ENCODE data around the gene CGNL1.

Gene CGNL1

GRCh38 chr15:57457726-57458125 is 81.4 kb downstream of the CGNL1 start:
- TF ChIP-seq, protein P1, sequence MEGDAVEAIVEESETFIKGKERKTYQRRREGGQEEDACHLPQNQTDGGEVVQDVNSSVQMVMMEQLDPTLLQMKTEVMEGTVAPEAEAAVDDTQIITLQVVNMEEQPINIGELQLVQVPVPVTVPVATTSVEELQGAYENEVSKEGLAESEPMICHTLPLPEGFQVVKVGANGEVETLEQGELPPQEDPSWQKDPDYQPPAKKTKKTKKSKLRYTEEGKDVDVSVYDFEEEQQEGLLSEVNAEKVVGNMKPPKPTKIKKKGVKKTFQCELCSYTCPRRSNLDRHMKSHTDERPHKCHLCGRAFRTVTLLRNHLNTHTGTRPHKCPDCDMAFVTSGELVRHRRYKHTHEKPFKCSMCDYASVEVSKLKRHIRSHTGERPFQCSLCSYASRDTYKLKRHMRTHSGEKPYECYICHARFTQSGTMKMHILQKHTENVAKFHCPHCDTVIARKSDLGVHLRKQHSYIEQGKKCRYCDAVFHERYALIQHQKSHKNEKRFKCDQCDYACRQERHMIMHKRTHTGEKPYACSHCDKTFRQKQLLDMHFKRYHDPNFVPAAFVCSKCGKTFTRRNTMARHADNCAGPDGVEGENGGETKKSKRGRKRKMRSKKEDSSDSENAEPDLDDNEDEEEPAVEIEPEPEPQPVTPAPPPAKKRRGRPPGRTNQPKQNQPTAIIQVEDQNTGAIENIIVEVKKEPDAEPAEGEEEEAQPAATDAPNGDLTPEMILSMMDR (IDR thresholded peaks at IDR 0.05; ENCODE audit: borderline replicate concordance, insufficient read depth, low read depth, low read length): no peak
- no peak overlapping the region for H3K4me3 ChIP-seq (ENCODE audit: low read depth, low read length)

GRCh38 chr15:57458356-57458781 is 82.1 kb downstream of the CGNL1 start:
- H3K4me3 ChIP-seq (ENCODE audit: low read depth, low read length): no peak overlapping the region
- TF ChIP-seq, protein P1 (IDR thresholded peaks at IDR 0.05; ENCODE audit: borderline replicate concordance, insufficient read depth, low read depth, low read length): no peak

DNA sequence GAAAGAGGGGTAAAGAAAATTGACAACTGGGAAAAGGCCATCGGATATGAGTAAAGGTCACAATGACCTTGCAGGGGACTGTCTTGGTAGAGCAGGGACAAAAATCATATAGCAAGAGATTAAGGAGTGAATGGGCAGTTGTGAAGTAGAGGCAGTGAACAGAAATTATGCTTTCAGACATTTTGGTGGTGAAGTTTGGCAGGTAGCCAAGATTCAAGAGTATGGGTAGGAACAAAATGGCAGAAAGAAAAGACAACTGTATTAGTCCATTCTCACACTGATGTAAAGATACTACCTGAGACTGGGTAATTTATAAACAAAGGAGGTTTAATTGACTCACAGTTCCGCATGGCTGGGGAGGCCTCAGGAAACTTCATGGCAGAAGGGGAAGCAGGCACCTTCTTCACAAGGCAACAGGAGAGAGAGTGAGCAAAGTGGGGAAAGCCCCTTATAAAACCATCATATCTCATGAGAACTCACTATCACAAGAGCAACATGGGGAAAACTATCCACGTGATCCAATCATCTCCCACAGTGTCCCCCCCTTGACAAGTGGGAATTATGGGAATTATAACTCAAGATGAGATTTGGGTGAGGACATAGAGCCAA is 84.0 kb downstream of the CGNL1 start:
- TF ChIP-seq, protein P1 (IDR thresholded peaks at IDR 0.05; ENCODE audit: borderline replicate concordance, insufficient read depth, low read depth, low read length): no peak
- no peak overlapping the region for H3K4me3 ChIP-seq (ENCODE audit: low read depth, low read length)

DNA sequence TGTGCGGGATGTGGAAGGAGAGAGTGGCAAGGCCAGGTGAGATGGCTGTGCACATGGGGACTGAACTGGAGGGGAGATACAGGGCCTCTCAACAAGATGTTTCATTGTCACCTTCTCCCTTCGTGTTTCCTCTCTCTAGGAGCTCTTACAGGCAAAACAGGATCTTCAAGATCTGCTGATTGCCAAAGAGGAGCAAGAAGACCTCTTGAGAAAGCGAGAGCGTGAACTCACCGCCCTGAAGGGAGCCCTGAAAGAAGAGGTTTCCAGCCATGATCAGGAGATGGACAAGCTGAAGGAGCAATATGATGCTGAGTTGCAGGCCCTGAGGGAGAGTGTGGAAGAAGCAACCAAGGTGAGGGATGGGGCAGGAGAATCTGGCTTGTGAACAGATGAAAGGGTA is 85.2 kb downstream of the CGNL1 start:
- H3K4me3 ChIP-seq (ENCODE audit: low read depth, low read length): no peak overlapping the region
- TF ChIP-seq, protein P1 (IDR thresholded peaks at IDR 0.05; ENCODE audit: borderline replicate concordance, insufficient read depth, low read depth, low read length): no peak

- no peak overlapping the region for H3K4me3 ChIP-seq (ENCODE audit: low read depth, low read length)
- TF ChIP-seq, protein P1 (IDR thresholded peaks at IDR 0.05; ENCODE audit: borderline replicate concordance, insufficient read depth, low read depth, low read length): no peak
Measured at GRCh38 chr15:57462381-57462780, 86.1 kb downstream of the CGNL1 start.

DNA sequence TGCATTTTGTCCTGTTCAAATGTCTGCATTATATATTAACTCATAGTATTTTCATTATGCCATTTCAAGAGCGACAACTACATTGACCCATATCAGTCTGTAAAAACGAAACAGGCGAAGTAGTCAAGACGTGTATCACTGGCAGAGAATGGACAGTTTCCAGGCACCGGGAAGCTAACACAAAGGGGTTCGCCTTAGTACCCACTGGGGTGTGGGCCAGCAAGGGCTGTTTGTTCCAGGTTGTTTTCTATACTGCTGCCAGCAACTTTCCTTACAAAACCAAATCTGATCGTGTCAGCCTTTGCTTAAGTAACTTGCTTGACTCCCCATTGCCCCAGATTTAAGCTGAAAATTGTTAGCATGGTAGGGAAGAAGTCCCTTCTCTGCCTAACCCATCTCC is 87.1 kb downstream of the CGNL1 start:
- no peak overlapping the region for H3K4me3 ChIP-seq (ENCODE audit: low read depth, low read length)
- TF ChIP-seq, protein P1 (IDR thresholded peaks at IDR 0.05; ENCODE audit: borderline replicate concordance, insufficient read depth, low read depth, low read length): no peak

GRCh38 chr15:57464480-57464879 is 88.2 kb downstream of the CGNL1 start:
- TF ChIP-seq, protein P1 (IDR thresholded peaks at IDR 0.05; ENCODE audit: borderline replicate concordance, insufficient read depth, low read depth, low read length): no peak
- H3K4me3 ChIP-seq (ENCODE audit: low read depth, low read length): no peak overlapping the region
